HL-60/S4 treated with phorbol 12-myristate 13-acetate at 8.2 ng/mL for 4 days and 3 days (cell line): ENCODE data around the gene IKZF1.

ENCODE experiments used
- in situ Hi-C: fragments of 300-500 bp; cut with MboI; formaldehyde crosslinking; loops from 2 replicates; pipeline ENCODE4 v1.15.0; 2022; ENCODE audit warnings: low sequenced_read_pairs

IKZF1 gene

GRCh38 chr7:50404392-50404791 lies 99.9 kb downstream of the IKZF1 start:
- in situ Hi-C loops: no loop called here

GRCh38 chr7:50405221-50405620 lies 100.7 kb downstream of the IKZF1 start:
- in situ Hi-C loops: no loop called here

GRCh38 chr7:50406935-50407334 lies 102.4 kb downstream of the IKZF1 start:
- in situ Hi-C loops: no loop called here

GRCh38 chr7:50409856-50410745 lies 105.6 kb downstream of the IKZF1 start:
- in situ Hi-C loops: no loop called here

- in situ Hi-C loops: no loop called here
Observed at GRCh38 chr7:50411332-50411731, 106.8 kb downstream of the IKZF1 start.

GRCh38 chr7:50412973-50413372 lies 108.5 kb downstream of the IKZF1 start:
- in situ Hi-C loops: no loop called here

GRCh38 chr7:50413561-50413960 lies 109.0 kb downstream of the IKZF1 start:
- in situ Hi-C loops: no loop called here

- in situ Hi-C loops: no loop called here
Observed at GRCh38 chr7:50415844-50416364, 111.4 kb downstream of the IKZF1 start.

- in situ Hi-C loops: no loop called here
Observed at GRCh38 chr7:50416527-50417182, 112.1 kb downstream of the IKZF1 start.

- in situ Hi-C loops: no loop called here
Observed at GRCh38 chr7:50418086-50418515, 113.6 kb downstream of the IKZF1 start.

GRCh38 chr7:50418526-50419290 lies 114.2 kb downstream of the IKZF1 start:
- in situ Hi-C loops: no loop called here

GRCh38 chr7:50421043-50421442 lies 116.5 kb downstream of the IKZF1 start:
- in situ Hi-C loops: no loop called here

- in situ Hi-C loops: no loop called here
Observed at GRCh38 chr7:50422858-50423257, 118.3 kb downstream of the IKZF1 start.

- in situ Hi-C loops: no loop called here
Observed at GRCh38 chr7:50423860-50424259, 119.3 kb downstream of the IKZF1 start.

- in situ Hi-C loops: no loop called here
Observed at GRCh38 chr7:50425318-50425717, 120.8 kb downstream of the IKZF1 start.

GRCh38 chr7:50426280-50427045 lies 121.9 kb downstream of the IKZF1 start:
- in situ Hi-C loops: no loop called here

- in situ Hi-C loops: no loop called here
Observed at GRCh38 chr7:50427518-50427917, 123.0 kb downstream of the IKZF1 start.

- in situ Hi-C loops: no loop called here
Observed at GRCh38 chr7:50428911-50429310, 124.4 kb downstream of the IKZF1 start.

- in situ Hi-C loops: no loop called here
Observed at GRCh38 chr7:50431316-50431715, 126.8 kb downstream of the IKZF1 start.

- in situ Hi-C loops: no loop called here
Observed at GRCh38 chr7:50431722-50432305, 127.3 kb downstream of the IKZF1 start.
